GM18858 (cell line): ENCODE results near the gene PCDHGA1.
A peak's percentile ranks its signal among the peaks of the same experiment; 100 is the strongest.

Experiments
- ATAC-seq: cut with Tn5 transposase; IDR thresholded peaks from one replicate; pipeline ENCODE4 v1.9.1; 2021; ENCODE audit not compliant: unreplicated experiment

PCDHGA1 gene

DNA sequence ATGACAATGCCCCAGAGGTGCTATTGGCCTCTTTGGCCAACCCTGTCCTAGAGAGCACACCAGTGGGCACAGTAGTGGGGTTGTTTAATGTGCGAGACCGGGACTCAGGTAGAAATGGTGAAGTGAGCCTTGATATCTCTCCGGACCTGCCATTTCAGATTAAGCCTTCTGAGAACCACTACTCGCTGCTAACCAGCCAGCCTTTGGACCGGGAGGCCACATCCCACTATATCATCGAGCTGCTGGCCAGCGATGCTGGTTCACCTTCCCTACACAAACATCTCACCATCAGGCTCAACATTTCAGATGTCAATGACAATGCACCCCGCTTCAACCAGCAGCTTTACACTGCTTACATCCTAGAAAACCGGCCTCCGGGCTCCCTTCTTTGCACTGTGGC, 160.0 kb downstream of the PCDHGA1 start:
- ATAC-seq = no peak

- ATAC-seq = no peak
Measured at GRCh38 chr5:141490771-141491170, 160.5 kb downstream of the PCDHGA1 start.

DNA sequence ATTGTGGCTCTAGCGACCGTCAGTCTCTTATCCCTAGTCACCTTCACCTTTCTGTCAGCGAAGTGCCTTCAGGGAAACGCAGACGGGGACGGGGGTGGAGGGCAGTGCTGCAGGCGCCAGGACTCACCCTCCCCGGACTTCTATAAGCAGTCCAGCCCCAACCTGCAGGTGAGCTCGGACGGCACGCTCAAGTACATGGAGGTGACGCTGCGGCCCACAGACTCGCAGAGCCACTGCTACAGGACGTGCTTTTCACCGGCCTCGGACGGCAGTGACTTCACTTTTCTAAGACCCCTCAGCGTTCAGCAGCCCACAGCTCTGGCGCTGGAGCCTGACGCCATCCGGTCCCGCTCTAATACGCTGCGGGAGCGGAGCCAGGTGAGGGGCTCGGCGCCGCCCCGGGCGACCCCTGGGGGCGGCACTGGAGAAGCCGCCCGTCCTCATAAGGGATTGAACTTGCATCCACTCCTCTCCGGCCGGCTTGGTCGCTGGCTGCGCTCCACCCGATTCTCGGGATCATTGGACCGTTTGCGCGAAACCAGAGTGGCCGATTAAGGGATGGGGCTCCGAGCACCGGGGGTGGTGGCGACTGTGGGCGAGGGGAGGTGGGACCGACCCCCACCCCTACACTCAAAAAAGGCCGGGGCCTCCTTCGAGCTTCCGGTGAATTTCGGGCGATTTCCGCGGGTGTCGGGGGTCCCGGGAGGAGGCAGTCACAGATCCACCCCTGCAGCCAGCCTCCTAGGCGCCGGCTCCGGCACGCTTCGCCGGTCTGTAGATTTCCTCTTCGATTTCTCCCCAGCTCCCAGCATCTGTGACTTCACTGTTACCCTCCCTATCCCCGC, 161.2 kb downstream of the PCDHGA1 start:
- no peak for ATAC-seq

DNA sequence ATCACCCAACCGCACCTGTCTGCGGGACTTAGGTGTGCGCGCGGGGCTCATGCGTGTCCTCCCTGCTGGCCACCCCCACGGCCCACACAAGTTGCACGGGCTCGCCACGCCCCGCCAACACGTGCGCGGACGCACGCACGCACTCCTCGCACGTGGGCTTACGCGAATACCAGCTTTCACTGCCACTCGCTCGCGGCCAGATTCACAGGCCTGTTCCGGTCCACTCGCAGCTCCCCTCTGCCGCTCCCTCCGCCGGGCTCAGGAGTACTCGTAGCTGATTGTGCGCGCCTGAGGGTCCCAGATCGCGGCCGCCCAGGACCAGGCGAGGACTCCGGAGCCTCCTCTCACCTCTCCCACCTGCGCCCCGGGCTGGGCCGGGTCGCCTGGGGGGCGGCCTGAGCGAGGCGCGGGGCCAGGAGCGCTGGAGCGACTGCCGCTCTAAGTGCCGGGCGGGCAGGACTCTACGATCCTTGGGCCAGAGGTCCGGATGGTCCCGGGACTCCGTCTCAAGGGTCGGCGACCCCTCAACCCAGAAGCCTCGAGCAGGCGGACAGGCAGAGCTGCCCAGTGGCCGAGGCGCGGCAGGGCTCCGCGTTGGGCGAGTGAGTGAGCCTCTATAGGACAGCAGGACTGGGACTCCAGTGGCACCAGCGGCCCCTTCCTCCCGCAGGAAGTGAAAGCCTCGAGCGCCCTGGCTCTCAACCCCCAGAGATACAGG, 162.0 kb downstream of the PCDHGA1 start:
- no peak for ATAC-seq

- ATAC-seq = no peak
Measured at GRCh38 chr5:141493500-141494422, 163.4 kb downstream of the PCDHGA1 start.

DNA sequence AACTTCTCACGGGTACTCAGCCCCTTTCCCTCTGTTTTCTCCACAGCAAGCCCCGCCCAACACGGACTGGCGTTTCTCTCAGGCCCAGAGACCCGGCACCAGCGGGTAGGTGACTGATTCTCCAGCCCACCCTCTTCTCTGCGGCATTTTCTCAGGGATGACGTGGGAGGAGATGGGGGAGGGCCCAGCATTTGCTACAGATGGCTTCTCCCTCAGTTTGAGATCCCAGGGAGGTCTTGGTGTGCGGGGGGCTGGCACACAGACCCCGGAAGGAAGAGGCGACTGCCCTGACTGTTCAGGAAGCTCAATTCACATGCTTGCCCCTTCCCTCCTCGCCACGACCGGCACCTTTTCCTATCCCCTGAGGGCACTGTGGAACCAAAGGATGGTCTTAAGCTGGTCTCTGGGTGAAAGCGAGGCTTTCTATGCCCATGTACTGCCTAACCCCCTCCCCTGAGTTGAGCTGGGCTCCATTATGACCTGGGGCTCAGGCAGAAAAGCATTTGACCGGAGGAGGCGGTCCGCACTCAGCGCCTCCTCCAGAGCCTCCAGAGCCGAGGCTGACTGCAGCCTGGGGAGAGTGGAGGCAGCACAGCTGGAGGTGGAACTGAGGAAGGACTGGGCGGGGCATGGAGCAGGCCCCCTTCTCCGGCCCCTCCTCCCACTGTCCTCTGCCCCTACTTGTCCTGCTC, 164.6 kb downstream of the PCDHGA1 start:
- ATAC-seq = no peak

DNA sequence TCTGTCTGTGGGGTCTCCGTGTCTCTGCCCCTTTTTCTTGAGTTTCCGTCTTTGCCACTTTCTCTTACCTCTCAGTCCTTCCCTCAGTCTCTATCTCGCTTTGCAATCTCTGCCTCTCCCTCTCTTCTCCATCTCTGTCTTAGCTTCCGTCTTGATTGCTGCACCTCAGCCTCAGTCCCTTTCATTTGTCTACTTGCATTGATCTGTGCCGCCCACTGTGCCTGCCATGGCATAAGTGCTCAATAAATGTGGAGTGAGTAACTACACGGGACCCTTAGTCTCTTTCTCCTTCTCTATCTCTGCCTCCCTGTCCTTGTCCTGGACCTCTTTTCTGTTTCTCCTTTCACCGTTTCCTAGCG, 165.1 kb downstream of the PCDHGA1 start:
- no peak for ATAC-seq

- ATAC-seq = no peak
Measured at GRCh38 chr5:141496038-141496437, 165.7 kb downstream of the PCDHGA1 start.

- ATAC-seq = no peak
Measured at GRCh38 chr5:141501761-141502160, 171.4 kb downstream of the PCDHGA1 start.

DNA sequence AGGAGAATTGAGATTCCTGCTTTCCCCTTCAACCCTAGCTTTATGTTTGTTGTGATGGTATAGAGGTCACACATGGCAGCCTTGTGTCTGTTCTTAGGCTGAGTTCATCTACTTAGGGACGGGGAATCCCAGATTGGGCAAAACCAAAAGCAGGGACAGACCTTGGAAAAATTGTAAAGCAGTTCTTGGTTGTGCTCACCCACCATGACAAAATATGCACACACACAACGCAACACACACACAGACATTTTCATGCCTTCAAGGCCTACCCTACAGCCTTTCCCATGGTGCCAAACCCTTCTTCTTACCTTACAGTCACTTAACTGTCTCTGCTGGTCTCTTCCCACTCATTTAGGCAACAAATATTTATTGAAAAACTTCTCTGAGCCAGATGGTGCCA, 173.4 kb downstream of the PCDHGA1 start:
- no peak for ATAC-seq

GRCh38 chr5:141504216-141504615, 173.9 kb downstream of the PCDHGA1 start:
- ATAC-seq = no peak

DNA sequence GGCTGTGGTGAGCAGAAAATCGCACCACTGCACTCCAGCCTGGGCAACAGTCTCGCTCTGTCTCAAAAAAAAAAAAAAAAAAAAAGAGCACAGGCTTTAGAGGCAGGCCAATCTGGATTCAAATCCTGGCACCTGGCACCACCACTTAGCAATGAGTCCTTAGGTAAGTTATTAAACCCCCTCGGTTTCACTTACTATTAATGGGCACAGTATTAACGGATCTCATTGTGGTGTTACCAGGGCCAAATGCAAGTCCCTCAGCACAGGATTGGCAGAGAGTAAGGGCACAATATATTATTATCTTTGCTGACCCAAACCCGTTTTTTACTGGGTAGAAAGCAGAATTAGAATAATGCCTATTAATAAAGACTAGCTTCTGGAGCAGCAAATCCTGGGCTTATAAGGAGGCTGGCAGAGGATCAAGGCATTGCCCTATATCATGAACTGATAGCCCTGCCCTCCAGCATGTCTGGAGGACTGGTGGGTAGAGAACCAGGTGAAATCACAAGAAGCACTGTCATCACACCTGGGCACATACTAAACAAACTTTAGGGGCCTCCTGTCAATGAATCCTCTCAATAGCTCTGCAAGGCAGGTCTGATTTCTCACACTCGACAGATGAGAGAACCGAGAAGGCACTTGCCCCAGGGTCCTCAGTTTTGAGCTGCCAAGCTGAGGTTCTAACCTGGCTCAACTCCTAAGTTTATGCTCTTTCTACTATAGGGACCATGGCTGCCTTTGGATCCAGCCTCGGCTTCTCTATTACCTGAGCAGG, 176.3 kb downstream of the PCDHGA1 start:
- ATAC-seq = no peak

- peak; percentile 40 for ATAC-seq
Measured at GRCh38 chr5:141507387-141508091, 177.2 kb downstream of the PCDHGA1 start.

- no peak for ATAC-seq
Measured at GRCh38 chr5:141508440-141508797, 178.1 kb downstream of the PCDHGA1 start.

GRCh38 chr5:141508798-141509611, 178.7 kb downstream of the PCDHGA1 start:
- no peak for ATAC-seq

DNA sequence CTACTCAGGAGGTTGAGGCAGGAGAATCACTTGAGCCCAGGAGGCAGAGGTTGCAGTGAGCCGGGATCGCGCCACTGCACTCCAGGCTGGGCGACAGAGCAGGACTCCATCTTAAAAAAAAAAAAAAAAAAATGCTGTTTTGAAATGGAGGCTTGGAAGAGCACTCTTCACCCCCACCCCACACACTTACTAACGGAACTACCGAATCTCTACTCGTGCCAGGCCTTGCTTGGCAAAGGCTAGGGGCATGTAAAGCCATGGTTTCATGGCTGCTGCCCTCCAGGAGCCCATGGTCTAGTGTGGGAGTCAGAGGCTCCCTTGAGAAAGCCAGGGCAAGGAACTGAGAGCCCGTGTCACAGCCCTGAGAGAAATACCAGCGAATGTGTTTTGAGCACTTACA, 179.8 kb downstream of the PCDHGA1 start:
- no peak for ATAC-seq

- ATAC-seq = peak; percentile 25
Measured at GRCh38 chr5:141510850-141511601, 180.7 kb downstream of the PCDHGA1 start.

DNA sequence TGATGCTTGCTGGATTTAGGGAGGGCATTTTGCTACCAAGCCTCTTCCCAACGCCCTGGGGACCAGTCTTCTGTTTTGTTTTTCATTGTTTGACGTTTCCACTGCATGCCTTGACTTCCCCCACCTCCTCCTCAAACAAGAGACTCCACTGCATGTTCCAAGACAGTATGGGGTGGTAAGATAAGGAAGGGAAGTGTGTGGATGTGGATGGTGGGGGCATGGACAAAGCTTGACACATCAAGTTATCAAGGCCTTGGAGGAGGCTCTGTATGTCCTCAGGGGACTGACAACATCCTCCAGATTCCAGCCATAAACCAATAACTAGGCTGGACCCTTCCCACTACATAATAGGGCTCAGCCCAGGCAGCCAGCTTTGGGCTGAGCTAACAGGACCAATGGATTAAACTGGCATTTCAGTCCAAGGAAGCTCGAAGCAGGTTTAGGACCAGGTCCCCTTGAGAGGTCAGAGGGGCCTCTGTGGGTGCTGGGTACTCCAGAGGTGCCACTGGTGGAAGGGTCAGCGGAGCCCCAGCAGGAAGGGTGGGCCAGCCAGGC, 181.5 kb downstream of the PCDHGA1 start:
- ATAC-seq = no peak
